NCI-H446 treated with DMSO at 0.1 percent for 48 hours (cell line): ENCODE measurements around the gene TIMP2.

Experiments
- DNase-seq: peaks from one replicate; lab custom pipeline; 2025; lab: John Stamatoyannopoulos, UW

Gene TIMP2

DNA sequence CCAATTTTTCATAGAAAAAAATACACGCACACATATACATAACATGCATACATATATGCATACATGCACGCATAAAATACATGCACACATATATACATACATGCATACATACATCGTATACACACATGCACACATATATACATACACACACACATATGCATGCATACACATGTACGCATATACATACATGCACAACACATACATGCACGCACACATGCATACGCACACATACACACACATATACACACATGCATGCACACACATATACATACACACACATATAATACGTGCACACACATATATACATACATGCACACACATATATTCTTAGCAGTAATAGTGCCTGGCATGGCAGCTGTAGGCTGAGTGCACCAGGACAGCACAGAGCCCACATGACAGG is 109.5 kb downstream of the TIMP2 start:
- no peak for DNase-seq

DNA sequence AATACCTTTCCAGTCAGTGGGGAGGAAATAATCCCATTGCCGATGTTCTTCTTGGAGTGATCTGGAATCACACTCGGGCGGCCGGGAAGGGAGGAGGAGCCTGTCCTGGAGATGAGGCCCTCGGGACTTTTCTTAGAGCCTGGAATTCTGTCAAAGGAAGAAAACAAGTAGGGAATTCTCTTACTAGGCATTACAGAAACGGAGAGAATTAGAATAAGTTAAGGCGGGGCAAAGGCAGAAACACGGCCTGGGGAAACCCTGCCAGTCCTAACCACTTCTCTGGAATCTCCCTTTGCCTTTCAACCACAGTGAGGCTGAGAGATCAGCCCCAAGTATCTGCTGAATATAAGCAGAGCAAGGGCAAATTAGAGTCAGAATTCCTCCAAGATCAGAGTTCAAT is 112.3 kb downstream of the TIMP2 start:
- no peak for DNase-seq

DNA sequence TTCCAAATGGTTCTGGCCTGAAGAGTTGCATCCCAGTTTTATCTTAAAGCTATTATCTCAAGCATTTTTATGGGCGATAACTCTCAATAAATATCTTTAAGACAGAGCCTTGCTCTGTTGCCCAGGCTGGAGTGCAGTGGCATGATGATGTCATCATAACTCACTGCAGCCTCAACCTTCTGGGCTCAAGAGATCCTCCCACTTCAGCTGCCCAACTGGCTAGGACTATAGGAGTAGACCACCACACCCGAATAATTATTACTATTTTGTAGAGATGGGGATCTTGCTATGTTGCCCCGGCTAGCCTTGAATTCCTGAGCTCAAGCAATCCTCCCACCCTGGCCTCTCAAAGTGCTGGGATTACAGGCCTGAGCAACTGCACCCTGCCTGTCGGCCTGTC is 117.0 kb downstream of the TIMP2 start:
- DNase-seq = no peak

DNA sequence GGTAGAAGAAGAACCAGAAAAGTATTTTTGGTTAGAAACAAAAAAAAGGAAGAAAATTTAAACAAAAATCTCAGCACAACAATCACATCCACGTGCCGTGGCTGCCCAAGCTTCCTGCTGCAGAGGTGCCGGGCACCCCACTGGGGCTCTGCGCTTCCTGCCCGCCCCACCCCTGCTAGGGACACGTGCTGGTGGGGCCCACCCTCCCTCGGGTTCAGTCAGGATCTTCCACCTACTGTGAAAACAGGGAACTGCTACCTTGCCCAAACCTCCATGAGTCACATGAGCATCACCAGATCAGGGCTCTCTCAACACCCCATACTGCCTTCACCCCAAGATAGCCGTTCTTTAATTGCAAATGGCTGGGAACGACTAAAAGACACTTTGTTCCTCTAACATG is 118.7 kb downstream of the TIMP2 start:
- DNase-seq = no peak

DNA sequence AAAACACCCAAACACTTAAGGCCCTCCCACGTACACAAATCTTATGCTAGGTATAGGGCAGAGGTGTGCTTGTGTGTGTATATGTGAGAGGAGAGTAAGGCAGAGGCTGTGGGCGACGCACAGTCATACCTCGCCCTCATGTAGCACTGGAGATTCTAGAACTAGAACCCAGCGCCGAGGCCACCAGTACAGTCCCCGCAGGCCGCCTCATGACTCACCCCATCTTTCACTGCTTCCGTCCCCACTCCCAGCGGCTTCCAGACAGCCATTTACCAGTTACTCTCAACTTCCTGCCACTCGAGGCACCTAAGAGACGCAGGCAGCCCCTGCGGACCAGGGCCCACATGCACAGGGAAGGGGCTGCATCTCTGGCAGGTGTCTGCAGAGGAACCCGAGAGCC is 119.9 kb downstream of the TIMP2 start:
- DNase-seq = no peak

DNA sequence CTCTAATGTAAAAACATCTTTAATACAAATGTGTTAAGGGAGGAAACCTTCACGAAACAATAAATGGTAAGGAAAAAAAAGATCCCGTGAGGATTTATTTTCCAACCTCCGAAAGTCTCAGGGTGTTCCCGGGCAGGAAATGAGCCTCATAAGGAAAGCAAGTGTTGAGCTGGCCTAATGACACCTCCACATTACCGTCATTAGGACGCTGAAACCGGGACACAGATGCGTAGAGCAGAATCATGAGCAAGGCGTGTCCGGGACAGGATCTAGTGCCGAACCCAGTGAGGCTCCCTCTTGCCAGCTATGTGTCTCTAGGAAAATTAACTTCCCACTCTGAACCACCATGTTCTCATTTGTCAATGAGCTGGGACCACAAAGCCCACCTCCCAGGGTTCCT is 120.4 kb downstream of the TIMP2 start:
- DNase-seq = no peak

DNA sequence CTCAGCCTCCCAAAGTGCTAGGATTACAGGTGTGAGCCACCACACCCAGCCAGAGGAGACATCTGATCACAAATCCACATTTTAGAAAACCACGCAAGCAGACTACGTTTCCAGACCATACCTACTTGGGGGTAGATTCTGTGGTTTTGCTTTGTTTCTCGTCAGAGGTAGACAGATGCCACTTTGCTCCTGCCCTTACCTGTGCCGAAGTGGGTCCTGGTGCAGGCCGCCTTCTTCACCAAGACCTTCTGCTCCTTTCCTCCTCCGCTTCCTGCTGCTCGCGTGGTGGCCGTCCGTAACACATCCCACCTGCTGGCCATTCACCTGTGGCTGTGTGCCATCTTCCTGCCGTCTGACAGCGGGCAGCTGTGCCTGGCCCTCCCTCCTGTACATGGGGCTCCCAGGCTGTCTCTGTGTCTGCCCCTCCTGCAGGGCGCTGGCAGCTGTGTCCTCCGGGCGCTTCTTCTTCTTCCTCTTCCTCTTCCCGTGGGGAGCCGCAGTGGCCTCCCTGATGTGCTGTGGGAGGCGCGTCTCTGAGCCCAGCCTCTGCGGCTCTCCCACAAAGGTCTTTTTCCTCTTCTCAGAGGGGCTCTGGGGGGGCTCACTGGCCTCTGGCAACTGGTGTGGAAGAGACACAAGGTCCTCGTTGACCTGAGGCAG is 121.9 kb downstream of the TIMP2 start:
- DNase-seq = no peak
